ENCODE results near the gene FKBP9.
"Not testable (repeated sequence)": the region's sequence is repeated elsewhere in the genome, so short reads cannot be mapped to it uniquely, and the experiment has no call there.

Gene FKBP9

GRCh38 chr7:32952876-32953275, 4.4 kb upstream of the FKBP9 start:
- DNase-seq (ENCODE audit: low read depth): no peak

GRCh38 chr7:32958046-32959025, 1.1 kb downstream of the FKBP9 start:
- no peak for DNase-seq (ENCODE audit: low read depth)

DNA sequence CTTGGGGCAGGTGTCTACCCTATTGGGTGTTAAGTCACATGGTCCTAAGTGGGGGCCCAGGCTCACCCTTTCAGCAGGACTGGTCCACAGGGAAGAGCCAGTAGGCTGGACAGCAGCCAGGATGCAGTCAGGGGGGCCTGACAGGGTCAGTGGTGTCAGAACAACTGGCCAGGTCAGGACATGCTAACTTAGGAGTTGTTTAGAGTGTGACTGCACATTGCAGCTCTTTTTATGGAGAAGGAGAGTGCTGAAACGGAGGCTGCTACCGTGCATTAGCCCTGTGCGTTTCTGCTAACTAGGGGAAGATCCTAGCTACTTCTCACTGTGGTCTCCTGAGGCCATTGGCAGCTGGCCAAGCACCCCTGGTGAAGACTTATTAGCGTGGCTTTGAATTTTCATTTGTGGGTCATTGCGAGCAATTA, 6.7 kb downstream of the FKBP9 start:
- not testable (repeated sequence) for DNase-seq (ENCODE audit: low read depth)

DNA sequence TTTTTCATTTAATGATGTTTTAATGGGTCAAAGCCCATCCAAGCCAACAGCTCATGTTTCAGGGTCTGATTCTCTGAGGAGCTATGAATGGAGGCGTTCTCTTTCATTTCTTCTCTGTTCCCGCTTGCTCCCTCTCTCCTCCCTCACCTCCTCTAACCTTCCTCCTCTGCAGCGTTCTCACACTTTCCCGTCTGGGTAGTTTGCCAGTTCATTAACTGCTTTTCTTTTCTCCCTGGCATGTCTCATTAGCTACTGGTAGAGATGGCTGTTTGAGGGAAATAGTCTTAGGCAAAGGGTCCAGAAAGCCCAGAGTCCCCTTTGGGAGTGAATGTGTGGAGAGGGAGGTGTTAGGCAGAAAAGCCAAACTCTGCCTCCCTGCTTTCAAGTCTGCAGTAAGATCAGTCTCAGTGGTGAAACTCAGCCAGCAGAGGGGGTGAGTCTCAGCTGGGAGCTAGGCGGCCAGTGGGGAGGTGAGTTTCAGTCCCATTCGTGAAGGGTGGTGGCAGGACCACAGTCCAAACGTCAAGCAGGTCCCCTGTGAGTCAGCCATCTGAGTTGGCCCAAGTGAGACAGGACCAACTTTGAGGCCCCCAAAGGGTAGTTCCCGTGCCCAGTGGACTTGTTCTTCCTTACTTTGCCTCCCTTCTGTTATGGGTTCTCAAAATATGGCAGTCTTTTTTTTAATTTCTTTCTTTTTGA, 7.4 kb downstream of the FKBP9 start:
- not testable (repeated sequence) for DNase-seq (ENCODE audit: low read depth)

DNA sequence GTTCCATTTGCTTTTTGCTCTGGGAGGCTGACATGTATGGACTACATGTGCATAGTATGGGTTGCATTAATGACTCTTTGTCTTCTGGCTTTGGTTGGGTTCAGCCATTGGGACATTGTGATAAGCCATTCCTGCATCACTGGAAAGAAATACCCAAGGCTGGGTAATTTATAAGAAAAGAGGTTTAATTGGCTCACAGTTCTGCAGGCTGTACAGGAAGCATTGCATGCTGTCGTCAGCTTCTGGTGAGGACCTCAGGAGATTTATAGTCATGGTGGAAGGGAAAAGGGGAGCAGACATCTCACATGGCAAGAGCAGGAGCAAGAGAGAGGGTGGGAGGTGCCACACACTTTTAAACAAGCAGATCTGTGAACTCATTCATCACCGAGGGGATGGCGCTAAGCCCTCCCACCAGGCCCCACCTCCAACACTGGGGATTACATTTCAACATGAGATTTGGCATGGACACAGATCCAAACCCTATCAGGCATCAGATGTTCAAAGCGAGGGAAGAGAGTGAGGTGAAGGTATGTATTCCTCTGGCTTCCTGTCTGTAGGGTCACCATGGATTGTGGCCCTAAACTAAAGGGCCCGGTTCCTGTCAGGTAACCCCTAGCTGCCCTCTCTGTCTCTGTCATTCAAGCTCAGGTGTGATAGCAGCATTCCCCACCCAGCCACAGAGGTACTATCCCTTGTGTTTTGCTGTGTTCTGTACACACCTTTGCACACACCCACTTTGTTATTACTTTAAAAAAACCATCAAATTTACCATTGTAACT, 9.4 kb downstream of the FKBP9 start:
- not testable (repeated sequence) for DNase-seq (ENCODE audit: low read depth)

- DNase-seq (ENCODE audit: low read depth): not testable (repeated sequence)
Observed at GRCh38 chr7:32967268-32967582, 10.0 kb downstream of the FKBP9 start.

DNA sequence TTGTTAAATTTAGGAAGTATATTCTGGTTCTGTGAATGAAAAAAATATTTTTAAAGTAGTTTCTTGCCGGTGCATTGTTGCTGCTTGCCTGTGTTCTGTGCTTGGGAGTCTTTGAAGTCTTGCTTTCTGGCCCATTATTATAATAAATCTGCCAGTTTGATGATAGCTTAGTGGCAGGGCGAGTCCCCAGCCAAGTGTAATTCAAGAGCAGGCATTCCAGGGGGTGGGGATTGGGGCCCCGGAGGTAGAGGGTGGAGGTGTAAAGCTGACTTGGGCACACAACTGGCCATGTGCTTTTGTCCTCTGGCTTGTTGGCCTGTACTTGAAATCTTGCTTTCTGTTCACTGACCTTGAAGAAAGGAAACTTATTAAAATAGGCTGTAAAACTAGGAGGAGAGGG, 14.7 kb downstream of the FKBP9 start:
- not testable (repeated sequence) for DNase-seq (ENCODE audit: low read depth)

- DNase-seq (ENCODE audit: low read depth): not testable (repeated sequence)
Observed at GRCh38 chr7:32977159-32977558, 19.9 kb downstream of the FKBP9 start.

GRCh38 chr7:32979246-32979645, 22.0 kb downstream of the FKBP9 start:
- not testable (repeated sequence) for DNase-seq (ENCODE audit: low read depth)

DNA sequence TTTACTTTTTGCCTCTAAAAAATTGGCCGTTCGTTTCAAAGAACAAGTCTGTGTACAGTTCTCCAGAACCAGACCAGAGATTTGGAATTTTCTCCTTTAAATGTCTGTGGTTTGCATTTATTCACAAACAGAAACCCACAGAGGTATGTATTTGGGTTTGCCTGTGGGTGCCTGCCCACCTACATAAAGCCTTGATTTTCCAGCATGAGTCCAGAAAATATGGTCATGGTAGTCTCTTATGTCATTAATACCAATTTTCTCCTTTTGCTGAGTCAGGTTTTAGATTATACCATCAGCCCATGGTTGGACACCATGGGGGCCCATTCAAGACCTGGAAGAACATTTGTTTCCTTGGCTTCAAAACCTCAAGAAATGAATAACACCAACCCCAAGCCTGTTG, 22.7 kb downstream of the FKBP9 start:
- DNase-seq (ENCODE audit: low read depth): not testable (repeated sequence)

DNA sequence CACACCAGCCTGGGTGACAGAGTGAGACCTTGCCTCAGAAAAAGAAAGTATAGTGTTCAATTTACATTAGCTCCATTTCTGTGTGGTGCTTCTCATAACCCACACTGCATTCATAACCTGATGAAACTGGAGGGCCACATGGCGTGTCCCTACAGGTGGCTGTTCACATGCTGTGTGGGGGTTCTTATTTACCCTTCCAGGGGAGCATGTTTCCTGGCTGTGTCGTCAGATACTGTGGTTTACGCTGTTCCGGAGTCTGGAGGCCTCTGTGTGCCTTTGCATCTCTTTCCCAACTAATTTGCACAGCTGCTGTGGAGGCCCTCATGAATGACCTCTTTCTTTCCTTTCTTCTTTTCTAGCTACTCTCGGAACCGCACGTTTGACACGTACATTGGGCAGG, 30.9 kb downstream of the FKBP9 start:
- DNase-seq (ENCODE audit: low read depth): not testable (repeated sequence)

DNA sequence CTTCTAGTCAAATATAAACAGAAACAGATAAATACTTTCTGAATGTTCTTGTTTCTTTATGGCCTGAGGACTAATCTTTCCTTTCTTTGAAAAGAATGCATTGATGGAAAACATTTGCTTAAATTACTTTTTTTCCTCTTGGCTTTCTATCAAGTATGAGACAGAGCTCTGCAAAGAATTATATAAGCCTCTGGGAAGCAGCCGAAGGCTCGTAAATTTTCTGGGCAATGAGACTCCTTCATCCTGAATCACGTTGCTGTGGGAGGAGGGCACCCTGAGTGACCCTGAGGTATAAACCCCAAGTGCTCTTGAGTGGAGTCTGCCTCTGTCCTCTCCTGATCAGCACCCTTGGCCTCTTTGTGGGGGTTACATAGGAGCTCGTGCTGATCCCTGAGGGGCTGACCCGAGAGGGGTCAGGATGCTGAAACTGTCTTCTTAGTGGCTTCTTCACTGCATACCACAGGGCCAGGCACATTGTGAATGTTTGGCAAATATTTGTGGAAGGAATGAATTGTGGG, 33.9 kb downstream of the FKBP9 start:
- not testable (repeated sequence) for DNase-seq (ENCODE audit: low read depth)

DNA sequence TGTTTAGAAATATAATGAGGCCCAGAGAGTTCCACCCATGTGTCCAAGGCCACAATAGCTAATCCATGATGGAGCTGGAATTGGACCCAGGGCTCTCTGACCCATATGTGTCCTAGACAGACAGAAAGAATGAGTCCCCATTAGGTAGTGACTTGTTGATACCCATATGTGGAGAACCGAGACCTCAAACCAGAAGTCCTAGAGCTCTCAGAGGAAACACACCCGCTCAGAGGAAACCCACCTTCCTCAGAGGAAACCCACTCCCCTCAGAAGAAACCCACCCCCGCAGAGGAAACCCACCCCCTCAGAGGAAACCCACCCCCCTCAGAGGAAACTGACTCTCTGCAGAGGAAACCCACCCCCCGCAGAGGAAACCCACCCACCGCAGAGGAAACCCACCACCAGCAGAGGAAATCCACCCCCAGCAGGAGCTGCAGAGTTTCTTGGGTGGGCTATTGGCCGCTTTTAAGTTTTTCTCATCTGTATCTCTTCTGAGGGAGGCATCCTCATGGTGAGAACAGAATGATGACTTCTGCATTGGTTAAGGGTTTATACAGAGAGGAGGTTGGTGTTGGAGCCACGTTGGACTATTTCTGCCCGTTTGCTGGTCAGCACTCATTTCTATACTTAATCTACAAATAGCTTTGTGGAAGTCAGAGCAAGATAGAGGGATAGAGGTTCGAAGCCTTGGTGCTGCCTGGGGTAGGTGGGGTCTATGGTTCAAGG, 34.9 kb downstream of the FKBP9 start:
- DNase-seq (ENCODE audit: low read depth): not testable (repeated sequence)

DNA sequence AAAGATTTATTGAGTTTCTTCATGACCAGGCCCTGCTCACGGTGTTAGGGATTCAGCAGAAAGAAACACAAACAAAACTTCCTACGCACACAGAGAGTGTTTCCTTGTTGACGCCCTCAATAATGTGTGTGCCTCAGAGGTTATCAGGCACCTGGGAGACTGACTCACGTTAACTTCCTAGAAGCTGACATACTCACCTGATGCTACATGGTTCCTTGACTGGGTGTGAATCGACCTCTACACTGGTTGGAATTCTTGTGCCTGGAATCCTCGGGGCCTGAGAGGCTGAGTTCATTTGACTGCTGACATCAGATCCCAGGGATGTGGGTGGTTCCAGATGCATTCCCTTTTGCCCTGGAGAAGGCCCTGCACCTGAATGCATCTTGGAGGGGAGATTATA, 35.5 kb downstream of the FKBP9 start:
- not testable (repeated sequence) for DNase-seq (ENCODE audit: low read depth)

DNA sequence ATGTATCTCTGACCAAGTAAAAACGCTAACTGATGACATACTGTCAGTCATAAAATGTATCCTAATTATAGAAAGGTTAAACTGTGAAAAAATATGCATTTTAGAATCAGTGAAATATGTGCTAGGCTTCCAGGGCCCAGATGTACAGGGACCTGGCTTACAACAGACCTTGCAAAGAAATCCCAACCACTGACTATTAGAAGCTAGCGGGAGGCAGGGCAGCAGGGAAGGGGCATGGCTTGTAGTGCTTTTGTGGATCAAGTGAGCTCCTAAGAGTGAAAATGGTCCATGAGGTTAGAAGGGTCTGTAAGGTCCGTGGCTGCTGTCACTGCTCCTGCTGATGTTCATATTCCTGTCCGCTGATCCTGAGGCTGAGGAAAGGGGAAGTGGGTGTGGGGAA, 40.7 kb downstream of the FKBP9 start:
- DNase-seq (ENCODE audit: low read depth): not testable (repeated sequence)

- DNase-seq (ENCODE audit: low read depth): not testable (repeated sequence)
Observed at GRCh38 chr7:32998361-32999171, 41.3 kb downstream of the FKBP9 start.

GRCh38 chr7:32999380-32999779, 42.1 kb downstream of the FKBP9 start:
- DNase-seq (ENCODE audit: low read depth): not testable (repeated sequence)

GRCh38 chr7:33003111-33003510, 45.9 kb downstream of the FKBP9 start:
- not testable (repeated sequence) for DNase-seq (ENCODE audit: low read depth)

DNA sequence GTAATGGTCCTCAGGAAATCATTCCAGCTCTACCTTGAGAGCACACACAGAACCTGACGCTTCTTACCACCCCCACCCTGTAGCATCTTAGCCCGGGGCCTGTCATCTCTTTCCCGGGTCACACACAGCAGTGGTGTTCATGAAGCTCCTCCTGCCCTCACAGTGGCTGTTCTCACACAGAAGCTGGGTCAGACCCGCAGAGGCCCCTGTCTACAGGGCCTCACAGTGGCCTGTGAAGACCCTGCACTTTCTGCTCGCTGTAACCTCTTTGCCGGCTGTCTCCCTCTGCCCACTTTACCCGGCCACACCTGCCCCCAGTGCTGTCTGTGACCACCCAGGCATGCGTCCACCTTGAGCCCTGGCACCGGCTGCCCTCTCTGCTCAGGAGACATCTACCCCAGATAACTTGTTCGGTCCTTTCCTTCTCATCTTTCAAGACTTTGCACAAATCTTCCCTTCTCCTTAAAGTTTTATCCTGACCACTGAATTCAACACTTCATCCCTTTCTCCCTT, 46.9 kb downstream of the FKBP9 start:
- not testable (repeated sequence) for DNase-seq (ENCODE audit: low read depth)

DNA sequence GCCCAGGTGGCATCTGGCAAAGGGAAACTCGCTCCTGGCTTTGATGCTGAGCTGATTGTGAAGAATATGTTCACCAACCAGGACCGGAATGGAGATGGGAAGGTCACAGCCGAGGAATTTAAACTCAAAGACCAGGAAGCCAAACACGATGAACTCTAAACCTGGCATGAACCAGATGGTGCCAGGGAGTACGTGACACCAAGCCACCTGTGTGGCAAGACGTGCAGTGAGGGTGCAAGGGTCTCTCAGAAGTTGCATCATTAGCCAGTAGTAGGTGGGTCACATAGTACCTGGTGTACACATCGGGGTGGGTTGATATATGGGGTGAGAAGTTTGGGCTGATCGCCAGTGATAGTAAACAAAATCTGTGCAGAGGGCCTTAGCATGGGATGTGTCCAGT, 48.0 kb downstream of the FKBP9 start:
- not testable (repeated sequence) for DNase-seq (ENCODE audit: low read depth)
